Esophagus muscularis mucosa (tissue), 4 donors: ENCODE results near the gene PLPP7.

Experiments
- EP300 ChIP-seq: sonication (generic); formaldehyde crosslinking; IDR thresholded peaks from one replicate; pipeline ENCODE4 v1.6.1; 2017; ENCODE audit warnings: antibody characterized with exemption
- POLR2A ChIP-seq: fragments of 450-650 bp; IDR thresholded peaks from one replicate; pipeline ENCODE4 v1.6.1; 2017; ENCODE audit warnings: antibody characterized with exemption, moderate library complexity, mild to moderate bottlenecking, low read depth
- POLR2AphosphoS5 ChIP-seq, 2 donors: sonication (generic); formaldehyde crosslinking; IDR thresholded peaks; one replicate each; pipeline ENCODE4 v1.6.1; 2017; ENCODE audit warnings: antibody characterized with exemption in 2 of 2
- TF ChIP-seq, protein P1 (sequence below), 3 experiments: fragments of 200-600 bp in 2 of 3; fragments of 450-650 bp in 1 of 3; sonication (generic) in 2 of 3; IDR thresholded peaks; one replicate each; pipeline ENCODE4 v1.5.1; 2017 to 2019; ENCODE audit warnings: antibody characterized with exemption in 3 of 3, mild to moderate bottlenecking in 2 of 3, moderate library complexity in 1 of 3

DNA sequence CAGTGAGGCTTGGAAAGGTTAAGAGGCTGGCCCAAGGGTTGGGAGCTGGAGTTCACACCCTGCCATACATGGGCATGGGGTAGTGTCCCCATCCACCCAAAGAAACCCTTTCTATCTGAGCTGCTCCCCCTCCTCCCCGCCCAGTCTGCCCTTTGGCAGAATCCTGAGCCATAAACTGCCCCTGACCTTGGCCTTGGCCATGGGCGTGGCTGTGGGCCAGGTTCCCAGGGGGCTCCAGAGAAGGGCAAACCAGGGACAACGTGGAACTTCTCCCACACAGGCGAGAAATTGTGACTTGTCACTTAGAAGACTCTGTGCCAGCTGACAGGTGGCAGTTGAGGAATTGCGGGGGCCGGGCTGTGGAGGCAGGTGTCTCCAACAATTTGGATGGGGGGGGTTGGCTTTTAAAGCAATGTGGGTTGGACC is 18.0 kb upstream of the PLPP7 start:
- no peak for TF ChIP-seq EP300
- TF ChIP-seq, protein P1, sequence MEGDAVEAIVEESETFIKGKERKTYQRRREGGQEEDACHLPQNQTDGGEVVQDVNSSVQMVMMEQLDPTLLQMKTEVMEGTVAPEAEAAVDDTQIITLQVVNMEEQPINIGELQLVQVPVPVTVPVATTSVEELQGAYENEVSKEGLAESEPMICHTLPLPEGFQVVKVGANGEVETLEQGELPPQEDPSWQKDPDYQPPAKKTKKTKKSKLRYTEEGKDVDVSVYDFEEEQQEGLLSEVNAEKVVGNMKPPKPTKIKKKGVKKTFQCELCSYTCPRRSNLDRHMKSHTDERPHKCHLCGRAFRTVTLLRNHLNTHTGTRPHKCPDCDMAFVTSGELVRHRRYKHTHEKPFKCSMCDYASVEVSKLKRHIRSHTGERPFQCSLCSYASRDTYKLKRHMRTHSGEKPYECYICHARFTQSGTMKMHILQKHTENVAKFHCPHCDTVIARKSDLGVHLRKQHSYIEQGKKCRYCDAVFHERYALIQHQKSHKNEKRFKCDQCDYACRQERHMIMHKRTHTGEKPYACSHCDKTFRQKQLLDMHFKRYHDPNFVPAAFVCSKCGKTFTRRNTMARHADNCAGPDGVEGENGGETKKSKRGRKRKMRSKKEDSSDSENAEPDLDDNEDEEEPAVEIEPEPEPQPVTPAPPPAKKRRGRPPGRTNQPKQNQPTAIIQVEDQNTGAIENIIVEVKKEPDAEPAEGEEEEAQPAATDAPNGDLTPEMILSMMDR (IDR thresholded peaks at IDR 0.05) = no peak
- no peak for TF ChIP-seq POLR2A
- no peak for TF ChIP-seq POLR2AphosphoS5 (IDR thresholded peaks at IDR 0.05)
